ENCODE measurements around the gene FAM210A. TPM values are rescaled to one million over a fixed set of nuclear protein-coding genes. Genes with fewer than 3 reads are reported as not detected.

FAM210A gene
- total and polyA plus RNA-seq, 8 donors = 1.4 to 35.0 (median 3.9) TPM

DNA sequence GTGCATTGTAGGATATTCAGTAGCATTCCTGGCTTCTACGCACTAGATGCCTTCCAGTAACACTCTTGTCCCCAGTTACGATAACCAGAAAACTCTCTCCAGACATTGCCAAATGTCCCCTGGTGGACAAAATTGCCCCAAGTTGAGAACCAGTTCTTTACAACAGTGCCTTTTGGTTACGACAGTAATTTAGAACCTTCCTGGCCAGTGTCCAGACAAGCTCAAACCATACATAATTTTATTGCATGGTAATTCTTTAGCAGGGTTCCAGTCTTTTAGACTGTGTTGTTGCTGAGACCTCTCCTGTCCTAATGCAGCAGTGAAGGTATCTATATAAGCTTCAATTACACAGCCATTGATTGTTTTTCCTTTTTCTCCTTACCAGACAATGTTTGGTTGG lies 20.3 kb upstream of the FAM210A start:
- no peak overlapping the region for H3K27ac ChIP-seq
- 85 to 98% (median 96%) methylated on average over 3 of the region's 3 CpGs for WGBS, 5 donors
- H3K4me1 ChIP-seq = no peaks in the 10 kb centered on the region
- no peaks in the 10 kb centered on the region for H3K9me3 ChIP-seq
- peaks cover 41 to 93% (median 88%) of the 10 kb centered on the region in 4 donors for H3K36me3 ChIP-seq
- intact Hi-C loops (cut with DNase I; ENCODE audit: low total_unique reads) = no loop called here
- H3K4me3 ChIP-seq = no peak overlapping the region
- DNase-seq = no peak
- H3K27me3 ChIP-seq = no peaks in the 10 kb centered on the region
- TF ChIP-seq, protein P1, sequence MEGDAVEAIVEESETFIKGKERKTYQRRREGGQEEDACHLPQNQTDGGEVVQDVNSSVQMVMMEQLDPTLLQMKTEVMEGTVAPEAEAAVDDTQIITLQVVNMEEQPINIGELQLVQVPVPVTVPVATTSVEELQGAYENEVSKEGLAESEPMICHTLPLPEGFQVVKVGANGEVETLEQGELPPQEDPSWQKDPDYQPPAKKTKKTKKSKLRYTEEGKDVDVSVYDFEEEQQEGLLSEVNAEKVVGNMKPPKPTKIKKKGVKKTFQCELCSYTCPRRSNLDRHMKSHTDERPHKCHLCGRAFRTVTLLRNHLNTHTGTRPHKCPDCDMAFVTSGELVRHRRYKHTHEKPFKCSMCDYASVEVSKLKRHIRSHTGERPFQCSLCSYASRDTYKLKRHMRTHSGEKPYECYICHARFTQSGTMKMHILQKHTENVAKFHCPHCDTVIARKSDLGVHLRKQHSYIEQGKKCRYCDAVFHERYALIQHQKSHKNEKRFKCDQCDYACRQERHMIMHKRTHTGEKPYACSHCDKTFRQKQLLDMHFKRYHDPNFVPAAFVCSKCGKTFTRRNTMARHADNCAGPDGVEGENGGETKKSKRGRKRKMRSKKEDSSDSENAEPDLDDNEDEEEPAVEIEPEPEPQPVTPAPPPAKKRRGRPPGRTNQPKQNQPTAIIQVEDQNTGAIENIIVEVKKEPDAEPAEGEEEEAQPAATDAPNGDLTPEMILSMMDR (IDR thresholded peaks at IDR 0.05) = no peak
- TF ChIP-seq POLR2AphosphoS5 (IDR thresholded peaks at IDR 0.05) (no peak), POLR2A (IDR thresholded peaks at IDR 0.05) (no peak), EP300 (IDR thresholded peaks at IDR 0.05) (no peak)

DNA sequence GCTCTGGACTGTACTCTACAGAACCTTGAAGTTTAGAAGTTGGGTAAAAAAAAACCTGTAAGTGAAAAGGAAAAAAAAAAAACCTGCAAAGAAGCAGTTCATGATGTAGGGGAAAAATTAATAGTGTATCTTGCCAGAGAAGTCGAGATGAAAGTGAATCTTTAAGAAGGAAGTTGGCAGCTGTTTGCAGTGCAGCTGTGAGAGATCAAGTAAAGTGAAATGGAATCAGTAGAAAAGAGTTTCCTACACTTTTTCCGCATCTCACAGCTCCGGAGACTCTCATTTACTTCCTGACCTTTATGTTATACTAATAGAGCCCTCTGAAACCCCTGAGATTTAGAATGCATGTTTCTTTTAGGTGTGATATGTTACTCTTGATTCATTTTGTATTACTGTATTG lies 19.3 kb upstream of the FAM210A start:
- no peaks in the 10 kb centered on the region for H3K27me3 ChIP-seq
- WGBS, 5 donors = 66 to 71% (median 70%) methylated on average over 3 of the region's 3 CpGs
- H3K4me1 ChIP-seq = no peaks in the 10 kb centered on the region
- DNase-seq = peak in 1 of 2 donors; percentile 64
- H3K9me3 ChIP-seq = no peaks in the 10 kb centered on the region
- no peak overlapping the region for H3K27ac ChIP-seq
- no peak overlapping the region for H3K4me3 ChIP-seq
- H3K36me3 ChIP-seq = peaks cover 45 to 95% (median 90%) of the 10 kb centered on the region in 4 donors
- intact Hi-C loops (cut with DNase I; ENCODE audit: low total_unique reads) = no loop called here
- TF ChIP-seq POLR2AphosphoS5 (IDR thresholded peaks at IDR 0.05) (no peak), EP300 (IDR thresholded peaks at IDR 0.05) (no peak), POLR2A (IDR thresholded peaks at IDR 0.05) (no peak)
- TF ChIP-seq, protein P1 (IDR thresholded peaks at IDR 0.05) = no peak

DNA sequence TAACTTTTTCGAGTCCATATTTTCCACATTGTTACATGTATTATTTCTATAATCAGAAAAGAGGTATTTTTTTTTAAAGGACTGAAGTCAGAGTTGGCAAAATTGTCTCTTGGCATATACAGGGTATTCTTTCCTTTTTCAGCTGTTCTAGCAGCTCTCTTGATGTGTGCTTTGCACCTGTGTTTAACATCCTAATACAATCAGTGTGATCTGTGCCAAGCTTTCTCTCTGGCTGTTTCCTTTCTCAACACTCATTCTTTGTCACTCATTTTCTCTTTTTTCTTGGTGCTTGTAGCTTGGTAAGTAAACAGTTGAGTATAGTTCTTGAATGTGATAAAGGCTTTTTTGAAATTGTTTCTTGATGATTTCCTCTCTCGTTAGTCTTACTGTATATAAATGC lies 9.3 kb upstream of the FAM210A start:
- no peaks in the 10 kb centered on the region for H3K9me3 ChIP-seq
- no peak for TF ChIP-seq EP300 (IDR thresholded peaks at IDR 0.05)
- no peak for TF ChIP-seq POLR2A (IDR thresholded peaks at IDR 0.05)
- no peak for TF ChIP-seq POLR2AphosphoS5 (IDR thresholded peaks at IDR 0.05)
- TF ChIP-seq, protein P1 (IDR thresholded peaks at IDR 0.05) = no peak
- WGBS, 5 donors = 67 to 92% (median 81%) methylated on average over 2 of the region's 2 CpGs

DNA sequence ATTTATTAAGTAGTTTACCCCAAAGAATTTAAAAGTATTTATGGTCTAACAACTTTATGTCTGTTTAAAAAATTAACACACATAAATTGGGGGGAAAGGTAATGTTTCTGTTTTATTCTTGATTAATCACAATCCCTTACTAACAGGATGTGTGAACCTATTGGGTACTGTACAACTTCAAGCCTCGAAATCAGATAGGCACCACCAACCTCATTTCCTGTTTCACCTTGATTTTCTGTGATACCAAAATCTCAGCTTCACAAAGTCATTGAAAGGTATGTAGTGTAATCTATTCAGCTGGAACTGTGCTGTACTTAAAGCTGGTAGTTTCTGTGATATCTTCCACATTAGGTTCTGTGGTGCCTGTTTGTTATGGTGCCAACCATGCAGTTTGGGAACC lies 4.1 kb upstream of the FAM210A start:
- peaks cover 9 to 35% (median 32%) of the 10 kb centered on the region in 4 donors for H3K36me3 ChIP-seq
- no peak for DNase-seq
- no peaks in the 10 kb centered on the region for H3K9me3 ChIP-seq
- no peaks in the 10 kb centered on the region for H3K27me3 ChIP-seq
- intact Hi-C loops (cut with DNase I; ENCODE audit: low total_unique reads) = no loop called here
- TF ChIP-seq, protein P1 (IDR thresholded peaks at IDR 0.05) = no peak
- TF ChIP-seq POLR2A (IDR thresholded peaks at IDR 0.05) (no peak), EP300 (IDR thresholded peaks at IDR 0.05) (no peak), POLR2AphosphoS5 (IDR thresholded peaks at IDR 0.05) (no peak)
- H3K4me1 ChIP-seq = peaks cover 5 to 47% (median 24%) of the 10 kb centered on the region in 4 donors
- WGBS, 5 donors = 65 to 79% (median 75%) methylated on average over 1 of the region's 1 CpG
- H3K4me3 ChIP-seq = no peak overlapping the region
- H3K27ac ChIP-seq = no peak overlapping the region

More for the DNA sequence above, 9.3 kb upstream of the FAM210A start:
- DNase-seq = no peak
- Histone ChIP-seq H3K36me3 (peaks cover 31 to 87% (median 81%) of the 10 kb centered on the region in 4 donors), H3K27ac (no peak overlapping the region), H3K27me3 (no peaks in the 10 kb centered on the region), H3K4me1 (peaks cover 0 to 12% (median 0%) of the 10 kb centered on the region in 4 donors), H3K4me3 (no peak overlapping the region)
- intact Hi-C loops (cut with DNase I; ENCODE audit: low total_unique reads) = no loop called here

All from stomach (tissue), 9 donors.